Measurements from ENCODE around the gene CEP295NL.

DNA sequence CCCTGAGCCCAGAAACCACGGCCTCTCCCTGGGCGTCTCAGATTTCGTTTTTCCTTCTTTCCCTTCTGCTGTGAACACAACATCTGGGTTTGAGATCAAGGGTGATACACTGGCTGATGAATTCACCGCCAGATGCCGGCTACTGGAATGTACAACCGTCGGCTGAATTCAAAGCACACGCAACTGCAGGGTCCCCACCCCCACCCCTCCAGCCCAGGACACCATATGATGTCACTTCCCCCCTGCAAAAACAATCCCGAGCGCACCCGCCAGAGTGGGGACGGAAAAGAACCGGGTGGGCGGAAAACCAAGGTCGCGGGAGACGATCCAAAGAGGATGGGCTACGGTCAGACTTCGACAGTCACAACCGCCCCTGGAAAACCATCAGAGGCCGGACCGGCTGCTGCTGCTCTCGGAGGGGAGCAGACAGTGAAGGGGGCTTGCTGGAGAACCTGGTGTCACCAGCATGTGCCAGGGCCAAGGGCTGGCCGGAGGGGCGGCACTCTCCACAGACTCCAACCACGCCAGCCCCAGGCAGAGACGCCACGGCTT lies 23.3 kb downstream of the CEP295NL start:
- TF ChIP-seq, protein P1, sequence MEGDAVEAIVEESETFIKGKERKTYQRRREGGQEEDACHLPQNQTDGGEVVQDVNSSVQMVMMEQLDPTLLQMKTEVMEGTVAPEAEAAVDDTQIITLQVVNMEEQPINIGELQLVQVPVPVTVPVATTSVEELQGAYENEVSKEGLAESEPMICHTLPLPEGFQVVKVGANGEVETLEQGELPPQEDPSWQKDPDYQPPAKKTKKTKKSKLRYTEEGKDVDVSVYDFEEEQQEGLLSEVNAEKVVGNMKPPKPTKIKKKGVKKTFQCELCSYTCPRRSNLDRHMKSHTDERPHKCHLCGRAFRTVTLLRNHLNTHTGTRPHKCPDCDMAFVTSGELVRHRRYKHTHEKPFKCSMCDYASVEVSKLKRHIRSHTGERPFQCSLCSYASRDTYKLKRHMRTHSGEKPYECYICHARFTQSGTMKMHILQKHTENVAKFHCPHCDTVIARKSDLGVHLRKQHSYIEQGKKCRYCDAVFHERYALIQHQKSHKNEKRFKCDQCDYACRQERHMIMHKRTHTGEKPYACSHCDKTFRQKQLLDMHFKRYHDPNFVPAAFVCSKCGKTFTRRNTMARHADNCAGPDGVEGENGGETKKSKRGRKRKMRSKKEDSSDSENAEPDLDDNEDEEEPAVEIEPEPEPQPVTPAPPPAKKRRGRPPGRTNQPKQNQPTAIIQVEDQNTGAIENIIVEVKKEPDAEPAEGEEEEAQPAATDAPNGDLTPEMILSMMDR (IDR thresholded peaks at IDR 0.05): peak in 1 of 3 donors; percentile 38
- TF ChIP-seq POLR2A (IDR thresholded peaks at IDR 0.05): no peak
- TF ChIP-seq EP300 (IDR thresholded peaks at IDR 0.05): no peak
